ENCODE data around the gene PHLPP1.

DNA sequence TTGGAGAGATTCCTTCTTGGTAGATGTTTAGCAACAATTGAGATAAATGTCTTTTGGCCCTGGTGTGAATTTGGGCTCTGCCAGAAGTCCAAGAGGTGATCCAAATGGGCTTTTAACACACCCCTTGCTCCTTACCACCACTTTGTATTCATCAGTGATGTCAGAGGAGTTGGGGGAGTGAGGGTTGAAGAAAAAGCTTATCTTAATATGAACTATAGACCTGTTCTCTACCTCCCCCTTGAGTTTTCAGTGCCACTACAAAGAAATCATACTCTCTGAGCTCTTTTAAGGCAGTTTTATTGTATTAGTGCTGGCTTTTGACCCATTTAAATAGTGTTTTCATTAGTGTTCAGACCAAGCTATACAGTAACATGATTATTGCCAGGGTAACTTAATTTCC is 229.1 kb downstream of the PHLPP1 start:
- no peak for TF ChIP-seq POLR2A (IDR thresholded peaks at IDR 0.05; ENCODE audit: low read length)
- no peak for TF ChIP-seq GATA1 (IDR thresholded peaks at IDR 0.05; ENCODE audit: low read depth, low read length)
